ENCODE results near the gene RNF224.

DNA sequence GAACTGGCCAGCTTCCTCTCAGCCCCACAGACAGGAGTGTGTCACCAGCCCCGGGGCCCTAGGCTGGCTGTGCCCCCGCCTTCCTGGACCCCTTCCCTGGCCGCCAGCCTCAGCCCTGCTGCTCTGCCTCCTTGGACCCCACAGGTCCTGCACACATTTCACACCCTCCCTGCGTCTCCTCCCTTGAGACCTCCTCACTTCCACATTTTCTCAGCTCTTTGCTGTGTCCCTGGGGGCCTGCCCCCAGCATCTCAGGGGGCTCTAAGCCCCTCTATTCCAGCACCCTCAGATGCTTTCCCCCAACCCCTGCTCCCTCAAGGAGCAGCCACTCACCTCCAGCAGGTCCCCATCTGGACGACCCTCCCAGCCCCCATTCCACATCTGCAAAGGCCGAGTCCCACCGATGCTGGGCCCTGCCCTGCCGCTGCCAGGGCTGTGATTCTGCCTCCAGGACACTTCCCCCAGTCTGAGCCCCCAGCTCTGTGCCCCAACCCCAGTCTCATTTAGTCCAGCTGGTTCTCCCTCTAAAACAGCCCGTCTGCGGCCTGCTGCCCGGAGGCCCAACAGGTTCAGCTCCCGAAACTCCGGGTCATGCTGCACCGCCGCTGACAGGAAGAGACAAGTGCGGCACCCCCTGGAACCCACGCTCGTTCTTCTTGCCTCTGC, 7.6 kb downstream of the RNF224 start:
- TF ChIP-seq CEBPB (IDR thresholded peaks at IDR 0.05; ENCODE audit: low read depth), result no peak
- no peak for TF ChIP-seq CTCF (IDR thresholded peaks at IDR 0.05 in 2 of 3, conservative IDR thresholded peaks at IDR 0.05 in 1 of 3; ENCODE audit: borderline replicate concordance in 1 of 3, insufficient read depth in 1 of 3, low read depth in 2 of 3, low read length in 2 of 3)
- TF ChIP-seq, protein P1, sequence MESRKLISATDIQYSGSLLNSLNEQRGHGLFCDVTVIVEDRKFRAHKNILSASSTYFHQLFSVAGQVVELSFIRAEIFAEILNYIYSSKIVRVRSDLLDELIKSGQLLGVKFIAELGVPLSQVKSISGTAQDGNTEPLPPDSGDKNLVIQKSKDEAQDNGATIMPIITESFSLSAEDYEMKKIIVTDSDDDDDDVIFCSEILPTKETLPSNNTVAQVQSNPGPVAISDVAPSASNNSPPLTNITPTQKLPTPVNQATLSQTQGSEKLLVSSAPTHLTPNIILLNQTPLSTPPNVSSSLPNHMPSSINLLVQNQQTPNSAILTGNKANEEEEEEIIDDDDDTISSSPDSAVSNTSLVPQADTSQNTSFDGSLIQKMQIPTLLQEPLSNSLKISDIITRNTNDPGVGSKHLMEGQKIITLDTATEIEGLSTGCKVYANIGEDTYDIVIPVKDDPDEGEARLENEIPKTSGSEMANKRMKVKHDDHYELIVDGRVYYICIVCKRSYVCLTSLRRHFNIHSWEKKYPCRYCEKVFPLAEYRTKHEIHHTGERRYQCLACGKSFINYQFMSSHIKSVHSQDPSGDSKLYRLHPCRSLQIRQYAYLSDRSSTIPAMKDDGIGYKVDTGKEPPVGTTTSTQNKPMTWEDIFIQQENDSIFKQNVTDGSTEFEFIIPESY (IDR thresholded peaks at IDR 0.05; ENCODE audit: extremely low read depth, insufficient replicate concordance, low read length), result no peak
- TF ChIP-seq MAX (IDR thresholded peaks at IDR 0.05), result no peak
- no peak for TF ChIP-seq JUND (IDR thresholded peaks at IDR 0.05)
- TF ChIP-seq, protein P2, sequence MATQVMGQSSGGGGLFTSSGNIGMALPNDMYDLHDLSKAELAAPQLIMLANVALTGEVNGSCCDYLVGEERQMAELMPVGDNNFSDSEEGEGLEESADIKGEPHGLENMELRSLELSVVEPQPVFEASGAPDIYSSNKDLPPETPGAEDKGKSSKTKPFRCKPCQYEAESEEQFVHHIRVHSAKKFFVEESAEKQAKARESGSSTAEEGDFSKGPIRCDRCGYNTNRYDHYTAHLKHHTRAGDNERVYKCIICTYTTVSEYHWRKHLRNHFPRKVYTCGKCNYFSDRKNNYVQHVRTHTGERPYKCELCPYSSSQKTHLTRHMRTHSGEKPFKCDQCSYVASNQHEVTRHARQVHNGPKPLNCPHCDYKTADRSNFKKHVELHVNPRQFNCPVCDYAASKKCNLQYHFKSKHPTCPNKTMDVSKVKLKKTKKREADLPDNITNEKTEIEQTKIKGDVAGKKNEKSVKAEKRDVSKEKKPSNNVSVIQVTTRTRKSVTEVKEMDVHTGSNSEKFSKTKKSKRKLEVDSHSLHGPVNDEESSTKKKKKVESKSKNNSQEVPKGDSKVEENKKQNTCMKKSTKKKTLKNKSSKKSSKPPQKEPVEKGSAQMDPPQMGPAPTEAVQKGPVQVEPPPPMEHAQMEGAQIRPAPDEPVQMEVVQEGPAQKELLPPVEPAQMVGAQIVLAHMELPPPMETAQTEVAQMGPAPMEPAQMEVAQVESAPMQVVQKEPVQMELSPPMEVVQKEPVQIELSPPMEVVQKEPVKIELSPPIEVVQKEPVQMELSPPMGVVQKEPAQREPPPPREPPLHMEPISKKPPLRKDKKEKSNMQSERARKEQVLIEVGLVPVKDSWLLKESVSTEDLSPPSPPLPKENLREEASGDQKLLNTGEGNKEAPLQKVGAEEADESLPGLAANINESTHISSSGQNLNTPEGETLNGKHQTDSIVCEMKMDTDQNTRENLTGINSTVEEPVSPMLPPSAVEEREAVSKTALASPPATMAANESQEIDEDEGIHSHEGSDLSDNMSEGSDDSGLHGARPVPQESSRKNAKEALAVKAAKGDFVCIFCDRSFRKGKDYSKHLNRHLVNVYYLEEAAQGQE (IDR thresholded peaks at IDR 0.05; ENCODE audit: low read depth), result no peak
- no peak for TF ChIP-seq EZH2phosphoT487 (IDR thresholded peaks at IDR 0.05; ENCODE audit: borderline replicate concordance)
- TF ChIP-seq, protein P3, sequence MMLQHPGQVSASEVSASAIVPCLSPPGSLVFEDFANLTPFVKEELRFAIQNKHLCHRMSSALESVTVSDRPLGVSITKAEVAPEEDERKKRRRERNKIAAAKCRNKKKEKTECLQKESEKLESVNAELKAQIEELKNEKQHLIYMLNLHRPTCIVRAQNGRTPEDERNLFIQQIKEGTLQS (IDR thresholded peaks at IDR 0.05), result no peak
- no peak for TF ChIP-seq POLR2AphosphoS5 (IDR thresholded peaks at IDR 0.05; ENCODE audit: low read depth, low read length)
- TF ChIP-seq SP1 (IDR thresholded peaks at IDR 0.05; ENCODE audit: low read depth), result no peak
- no peak for TF ChIP-seq EZH2 (IDR thresholded peaks at IDR 0.05)
- TF ChIP-seq CBX3 (IDR thresholded peaks at IDR 0.05; ENCODE audit: low read depth), result no peak
- TF ChIP-seq ZNF274 (IDR thresholded peaks at IDR 0.05; ENCODE audit: low read depth, low read length), result no peak
- TF ChIP-seq TCF7L2 (IDR thresholded peaks at IDR 0.05; ENCODE audit: borderline replicate concordance, extremely low read depth, insufficient read depth, insufficient read length), result no peak

All from HCT116 (cell line).